ENCODE results near the gene DNAJB1.
"Not testable (repeated sequence)": the region's sequence is repeated elsewhere in the genome, so short reads cannot be mapped to it uniquely, and the experiment has no call there.

DNAJB1 gene

DNA sequence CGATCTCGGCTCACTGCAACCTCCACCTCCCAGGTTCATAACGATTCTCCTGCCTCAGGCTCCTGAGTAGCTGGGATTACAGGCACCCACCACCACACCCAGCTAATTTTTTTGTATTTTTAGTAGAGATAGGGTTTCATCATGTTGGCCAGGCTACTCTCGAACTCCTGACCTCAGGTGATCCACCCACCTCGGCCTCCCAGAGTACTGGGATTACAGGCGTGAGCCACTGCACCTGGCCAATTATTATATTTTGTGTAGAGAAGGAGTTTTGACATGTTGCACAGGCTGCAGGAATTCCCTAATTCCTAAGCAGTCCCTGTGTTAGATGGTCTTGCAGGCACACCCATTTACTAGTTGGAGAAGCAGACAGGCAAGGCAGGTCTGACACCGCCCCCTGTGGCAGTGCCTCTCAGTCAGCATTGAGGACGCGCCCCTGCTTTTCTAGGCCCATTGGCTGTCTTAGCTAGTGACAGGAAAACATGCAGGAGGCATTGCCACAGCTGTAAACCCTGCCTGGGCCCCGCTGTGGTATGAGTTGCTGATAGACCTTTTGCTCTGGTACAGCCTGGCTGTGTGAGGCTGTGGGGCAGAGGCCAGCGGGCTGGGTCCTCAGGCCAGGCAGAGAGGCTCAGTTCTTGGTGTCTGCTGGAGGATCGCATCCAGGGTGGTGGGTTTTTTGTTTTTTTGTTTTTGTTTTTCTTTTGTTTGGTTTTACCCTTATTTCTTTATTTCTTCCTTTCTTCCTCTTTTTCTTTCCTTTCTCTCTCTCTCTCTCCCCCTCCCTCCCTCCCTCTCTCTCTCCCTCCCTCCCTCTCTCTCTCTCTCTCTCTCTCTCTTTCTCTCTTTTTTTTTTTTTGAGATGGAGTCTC, 33.2 kb upstream of the DNAJB1 start:
- not testable (repeated sequence) for H3K27me3 ChIP-seq (ENCODE audit: control insufficient read depth, insufficient read depth, low read length); H3K4me1 ChIP-seq (ENCODE audit: control insufficient read depth, insufficient read depth, low read length); H3K9me3 ChIP-seq (ENCODE audit: control insufficient read depth, insufficient read depth, low read length); H3K27ac ChIP-seq (ENCODE audit: low read depth, low read length); H3K36me3 ChIP-seq (ENCODE audit: control insufficient read depth, insufficient read depth, low read length); H3K4me3 ChIP-seq (ENCODE audit: low read depth, low read length); H3K9ac ChIP-seq (ENCODE audit: low read depth, low read length)

DNA sequence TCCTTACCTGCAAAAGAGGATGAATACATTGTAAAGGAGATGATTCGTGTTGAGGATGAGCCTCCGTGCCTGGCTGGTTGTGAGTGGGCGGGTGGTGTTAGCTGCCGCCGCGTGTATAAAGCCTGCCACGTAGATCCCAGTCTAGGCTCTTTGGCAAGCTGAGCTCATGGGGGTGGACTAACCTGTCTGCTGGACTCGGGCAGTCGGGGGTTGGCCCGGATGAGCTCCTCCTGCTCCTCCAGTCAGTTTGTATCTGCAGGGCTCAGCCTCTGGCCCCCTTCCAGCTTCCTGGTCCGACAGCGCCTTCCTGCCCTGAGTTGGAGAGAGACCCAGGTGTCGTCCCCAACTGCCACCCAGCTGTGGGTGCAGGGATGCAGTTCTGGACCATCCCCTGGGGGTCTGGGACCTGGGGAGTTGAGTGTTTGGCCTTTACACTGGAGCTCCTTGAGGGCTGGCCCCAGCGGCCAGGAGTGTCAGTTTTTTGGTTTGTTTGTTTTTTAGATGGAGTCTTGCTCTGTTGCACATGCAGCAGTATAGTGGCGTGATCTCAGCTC, 32.1 kb upstream of the DNAJB1 start:
- H3K9ac ChIP-seq (ENCODE audit: low read depth, low read length) = no peak overlapping the region

DNA sequence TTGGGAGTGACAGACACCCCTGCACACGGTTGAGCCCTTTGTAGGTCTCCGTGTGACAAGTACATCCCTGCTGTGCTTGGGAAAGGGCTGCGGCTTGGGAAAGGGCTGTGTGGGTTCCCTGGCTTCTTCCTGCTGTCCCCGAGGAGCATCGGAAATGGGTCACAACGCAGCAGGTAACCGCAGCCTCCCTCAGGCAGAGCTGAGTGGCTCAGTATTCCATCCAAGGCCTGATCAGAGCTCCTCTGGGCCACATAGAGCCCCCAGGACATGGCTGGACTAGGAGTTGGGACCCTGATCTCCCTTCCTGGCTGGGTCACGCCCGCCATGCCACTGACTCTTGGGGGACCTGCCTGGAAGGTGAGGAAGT, 27.5 kb upstream of the DNAJB1 start:
- Histone ChIP-seq H3K4me1 (ENCODE audit: control insufficient read depth, insufficient read depth, low read length) (peaks cover 4% of the 10 kb centered on the region; the same call in 1 of the 2 replicates), H3K9ac (ENCODE audit: low read depth, low read length) (no peak overlapping the region), H3K27me3 (ENCODE audit: control insufficient read depth, insufficient read depth, low read length) (no peaks in the 10 kb centered on the region), H3K27ac (ENCODE audit: low read depth, low read length) (no peak overlapping the region), H3K4me3 (ENCODE audit: low read depth, low read length) (no peak overlapping the region), H3K9me3 (ENCODE audit: control insufficient read depth, insufficient read depth, low read length) (no peaks in the 10 kb centered on the region), H3K36me3 (ENCODE audit: control insufficient read depth, insufficient read depth, low read length) (no peaks in the 10 kb centered on the region)

More for the DNA sequence above, 32.1 kb upstream of the DNAJB1 start:
- H3K27me3 ChIP-seq (ENCODE audit: control insufficient read depth, insufficient read depth, low read length) = no peaks in the 10 kb centered on the region
- no peak overlapping the region for H3K27ac ChIP-seq (ENCODE audit: low read depth, low read length)
- H3K4me1 ChIP-seq (ENCODE audit: control insufficient read depth, insufficient read depth, low read length) = no peaks in the 10 kb centered on the region
- no peak overlapping the region for H3K4me3 ChIP-seq (ENCODE audit: low read depth, low read length)
- no peaks in the 10 kb centered on the region for H3K9me3 ChIP-seq (ENCODE audit: control insufficient read depth, insufficient read depth, low read length)
- H3K36me3 ChIP-seq (ENCODE audit: control insufficient read depth, insufficient read depth, low read length) = no peaks in the 10 kb centered on the region

DNA sequence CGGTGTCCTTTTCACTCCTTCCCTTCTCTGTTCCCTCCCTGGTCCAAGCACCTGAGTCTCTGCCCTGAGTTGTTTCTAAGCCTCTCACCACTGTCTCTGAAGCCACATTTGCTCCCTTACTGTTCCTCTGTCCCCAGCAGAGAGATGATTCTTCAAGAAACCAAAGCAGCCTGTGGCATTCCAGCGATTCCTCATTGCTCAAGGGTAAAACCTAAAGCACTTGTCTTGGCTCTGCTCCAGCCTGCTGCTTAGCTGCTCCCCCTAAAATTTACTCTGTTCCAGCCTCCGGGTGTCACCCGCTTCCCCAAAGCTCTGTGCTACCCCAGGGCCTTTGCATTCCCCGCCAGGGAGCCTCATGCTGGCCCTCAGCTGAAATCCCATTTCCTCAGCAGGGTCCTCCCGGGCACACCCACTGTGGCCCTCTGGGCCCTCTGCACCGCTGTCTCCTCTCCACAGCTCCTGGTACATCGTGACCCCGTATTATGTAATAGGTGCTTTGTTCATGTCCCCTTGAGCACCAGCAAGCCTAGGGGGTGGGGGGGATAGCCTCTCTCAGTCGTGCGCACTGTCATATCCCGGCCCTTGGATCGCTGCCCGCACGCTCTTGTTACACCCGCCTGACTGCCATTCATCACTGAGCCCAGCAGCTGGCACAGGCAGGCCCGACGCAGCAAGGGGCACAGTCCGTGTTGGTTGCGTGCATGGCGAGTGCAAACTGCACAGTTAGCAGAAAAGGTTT, 26.9 kb upstream of the DNAJB1 start:
- no peak overlapping the region for H3K9ac ChIP-seq (ENCODE audit: low read depth, low read length)
- no peak overlapping the region for H3K27ac ChIP-seq (ENCODE audit: low read depth, low read length)
- no peaks in the 10 kb centered on the region for H3K36me3 ChIP-seq (ENCODE audit: control insufficient read depth, insufficient read depth, low read length)
- no peak overlapping the region for H3K4me3 ChIP-seq (ENCODE audit: low read depth, low read length)
- no peaks in the 10 kb centered on the region for H3K27me3 ChIP-seq (ENCODE audit: control insufficient read depth, insufficient read depth, low read length)
- no peaks in the 10 kb centered on the region for H3K9me3 ChIP-seq (ENCODE audit: control insufficient read depth, insufficient read depth, low read length)
- H3K4me1 ChIP-seq (ENCODE audit: control insufficient read depth, insufficient read depth, low read length) = peaks cover 4% of the 10 kb centered on the region; the same call in 1 of the 2 replicates

DNA sequence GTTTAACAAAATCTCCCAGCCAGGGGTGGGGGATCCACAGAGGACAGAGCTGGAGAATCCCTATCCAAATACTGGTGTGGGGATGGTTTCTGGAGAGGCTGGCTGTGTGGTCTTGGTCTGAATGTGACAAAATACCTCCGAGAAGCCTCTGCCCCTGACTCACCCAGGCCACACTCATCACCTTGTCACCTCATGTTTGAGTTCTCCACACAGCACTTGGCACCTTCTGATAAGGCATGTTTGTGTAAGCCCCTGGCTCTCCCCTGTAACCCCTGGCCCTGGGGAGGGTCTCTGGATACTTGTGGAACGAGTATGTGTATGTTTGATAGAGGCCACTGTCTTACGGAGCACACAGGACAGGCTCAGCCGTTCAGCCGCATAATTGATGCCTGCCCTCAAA, 25.9 kb upstream of the DNAJB1 start:
- Histone ChIP-seq H3K4me3 (ENCODE audit: low read depth, low read length) (no peak overlapping the region), H3K9ac (ENCODE audit: low read depth, low read length) (no peak overlapping the region), H3K9me3 (ENCODE audit: control insufficient read depth, insufficient read depth, low read length) (no peaks in the 10 kb centered on the region), H3K4me1 (ENCODE audit: control insufficient read depth, insufficient read depth, low read length) (peaks cover 4% of the 10 kb centered on the region; the same call in 1 of the 2 replicates), H3K27me3 (ENCODE audit: control insufficient read depth, insufficient read depth, low read length) (no peaks in the 10 kb centered on the region), H3K36me3 (ENCODE audit: control insufficient read depth, insufficient read depth, low read length) (no peaks in the 10 kb centered on the region), H3K27ac (ENCODE audit: low read depth, low read length) (no peak overlapping the region)

DNA sequence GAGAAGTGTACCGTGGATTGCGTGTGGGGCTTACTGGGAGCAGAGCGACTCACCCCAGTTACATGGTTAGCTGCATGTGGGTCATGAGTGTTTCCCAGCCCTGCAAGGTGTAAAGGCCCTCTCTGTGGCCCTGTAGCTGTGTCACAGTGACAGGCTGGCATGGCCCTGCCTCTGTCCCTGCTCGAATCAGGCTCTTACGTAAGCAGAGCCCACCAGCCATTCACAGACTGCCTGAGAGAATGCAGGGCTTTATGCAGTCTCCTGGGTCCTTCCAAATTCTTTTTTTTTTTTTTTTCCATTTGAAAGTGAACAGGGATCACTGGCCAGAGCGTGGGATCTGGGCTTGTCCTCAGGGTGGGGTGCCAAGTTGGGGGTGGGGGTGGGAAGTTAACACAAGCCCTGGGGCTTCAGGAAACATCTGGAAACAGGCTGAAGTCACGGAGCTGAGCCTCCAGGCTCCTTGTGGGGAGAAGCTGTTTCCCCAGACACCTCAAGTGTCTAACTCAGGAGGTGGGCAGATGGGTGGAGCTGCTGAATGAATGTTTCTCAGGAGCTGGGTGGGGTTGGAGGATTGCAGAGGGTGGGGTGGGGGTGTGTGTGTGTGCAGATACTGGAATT, 24.6 kb upstream of the DNAJB1 start:
- peak overlapping the region; percentile 55 for H3K27ac ChIP-seq (ENCODE audit: low read depth, low read length)
- H3K9ac ChIP-seq (ENCODE audit: low read depth, low read length) = no peak overlapping the region
- no peak overlapping the region for H3K4me3 ChIP-seq (ENCODE audit: low read depth, low read length)
- no peaks in the 10 kb centered on the region for H3K36me3 ChIP-seq (ENCODE audit: control insufficient read depth, insufficient read depth, low read length)
- no peaks in the 10 kb centered on the region for H3K27me3 ChIP-seq (ENCODE audit: control insufficient read depth, insufficient read depth, low read length)
- H3K4me1 ChIP-seq (ENCODE audit: control insufficient read depth, insufficient read depth, low read length) = peaks cover 4% of the 10 kb centered on the region; the same call in 1 of the 2 replicates
- no peaks in the 10 kb centered on the region for H3K9me3 ChIP-seq (ENCODE audit: control insufficient read depth, insufficient read depth, low read length)

DNA sequence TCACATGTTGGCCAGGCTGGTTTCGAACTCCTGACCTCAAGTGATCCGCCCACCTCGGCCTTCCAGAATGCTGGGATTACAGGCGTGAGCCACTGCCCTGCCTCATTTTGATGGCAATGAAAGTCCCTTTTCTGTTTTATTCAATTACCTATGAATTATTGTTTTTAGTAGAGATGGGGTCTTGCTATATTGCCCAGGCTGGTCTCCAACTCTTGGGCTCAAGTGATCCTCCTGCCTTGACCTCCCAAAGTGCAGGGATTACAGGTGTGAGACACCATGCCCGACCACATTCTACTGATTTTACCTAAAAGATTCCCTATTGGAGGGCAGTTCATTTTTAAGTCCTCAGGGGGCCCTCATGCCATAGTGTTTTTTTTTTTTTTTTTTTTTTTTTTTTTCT, 23.8 kb upstream of the DNAJB1 start:
- H3K9me3 ChIP-seq (ENCODE audit: control insufficient read depth, insufficient read depth, low read length); H3K9ac ChIP-seq (ENCODE audit: low read depth, low read length); H3K27me3 ChIP-seq (ENCODE audit: control insufficient read depth, insufficient read depth, low read length); H3K27ac ChIP-seq (ENCODE audit: low read depth, low read length); H3K4me3 ChIP-seq (ENCODE audit: low read depth, low read length); H3K36me3 ChIP-seq (ENCODE audit: control insufficient read depth, insufficient read depth, low read length); H3K4me1 ChIP-seq (ENCODE audit: control insufficient read depth, insufficient read depth, low read length): not testable (repeated sequence)

DNA sequence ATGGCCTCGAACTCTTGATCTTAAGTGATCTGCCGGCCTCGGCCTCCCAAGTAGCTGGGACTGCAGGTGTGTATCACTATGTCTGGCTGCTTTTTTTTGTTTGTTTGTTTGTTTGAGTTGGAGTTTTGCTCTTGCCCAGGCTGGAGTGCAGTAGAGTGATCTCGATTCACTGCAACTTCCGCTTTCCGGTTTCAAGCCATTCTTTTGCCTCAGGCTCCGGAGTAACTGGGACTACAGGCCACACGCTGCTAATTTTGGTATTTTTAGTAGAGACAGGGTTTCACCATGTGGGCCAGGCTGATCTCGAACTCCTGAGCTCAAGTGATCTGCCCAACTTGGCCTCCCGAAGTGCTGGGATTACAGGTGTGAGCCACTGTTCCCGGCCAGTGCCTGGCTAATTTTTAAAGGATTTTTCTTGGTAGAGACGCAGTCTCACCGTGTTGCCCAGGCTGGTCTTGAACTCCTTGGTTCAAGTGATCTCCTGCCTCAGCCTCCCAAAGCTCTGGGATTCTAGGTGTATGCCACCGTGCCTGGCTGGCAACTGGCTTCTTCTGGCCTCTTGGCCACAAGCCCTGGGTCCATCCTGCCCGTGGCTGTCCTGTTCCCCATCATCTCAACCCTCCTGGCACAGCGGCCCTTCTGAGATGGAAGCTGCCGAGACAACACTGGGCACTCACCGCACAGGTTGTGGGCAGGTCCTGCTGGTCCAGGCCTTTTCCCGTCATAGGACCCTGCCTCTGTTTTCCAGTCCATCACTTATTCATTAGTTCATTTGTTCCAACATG, 22.7 kb upstream of the DNAJB1 start:
- no peaks in the 10 kb centered on the region for H3K9me3 ChIP-seq (ENCODE audit: control insufficient read depth, insufficient read depth, low read length)
- no peak overlapping the region for H3K27ac ChIP-seq (ENCODE audit: low read depth, low read length)
- no peaks in the 10 kb centered on the region for H3K36me3 ChIP-seq (ENCODE audit: control insufficient read depth, insufficient read depth, low read length)
- no peaks in the 10 kb centered on the region for H3K27me3 ChIP-seq (ENCODE audit: control insufficient read depth, insufficient read depth, low read length)
- peaks cover 11% of the 10 kb centered on the region; the same call in 1 of the 2 replicates for H3K4me1 ChIP-seq (ENCODE audit: control insufficient read depth, insufficient read depth, low read length)
- no peak overlapping the region for H3K4me3 ChIP-seq (ENCODE audit: low read depth, low read length)
- H3K9ac ChIP-seq (ENCODE audit: low read depth, low read length) = no peak overlapping the region

DNA sequence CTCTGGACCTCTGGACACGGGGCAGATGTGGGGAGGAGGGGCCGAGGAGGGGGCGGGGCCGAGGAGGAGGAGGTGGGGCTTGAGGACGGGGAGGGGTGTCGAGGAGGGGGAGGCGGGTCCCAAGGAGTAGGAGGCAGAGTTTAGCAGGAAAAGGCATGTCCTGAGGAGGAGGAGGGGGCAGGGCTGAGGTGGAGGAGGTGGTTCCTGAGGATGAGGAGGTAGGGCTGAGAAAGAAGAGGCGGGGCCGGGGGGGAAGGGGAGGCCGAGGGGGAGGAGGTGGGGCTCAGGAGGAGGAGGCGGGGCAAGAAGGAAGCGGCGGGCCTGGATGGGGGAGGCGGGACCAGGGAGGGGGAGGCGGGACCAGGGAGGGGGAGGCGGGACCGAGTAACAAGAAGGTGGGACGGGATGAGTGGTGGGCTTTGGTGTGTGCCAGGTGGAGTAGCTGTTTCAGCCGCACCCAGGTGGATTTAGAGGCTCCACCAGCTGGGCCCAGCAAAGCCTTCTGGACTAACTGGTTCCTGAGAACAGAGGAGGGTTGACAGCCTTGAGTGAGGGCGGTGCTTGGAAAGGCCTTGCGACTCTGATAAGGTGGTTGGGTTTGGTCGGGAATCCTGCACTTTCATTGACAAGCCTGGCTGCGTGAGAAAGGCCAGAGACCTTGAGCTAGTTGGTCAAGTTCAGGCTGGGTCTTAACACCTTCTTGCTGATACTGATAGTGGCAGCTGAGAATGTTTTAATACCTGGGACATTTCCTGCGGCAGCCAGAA, 18.9 kb upstream of the DNAJB1 start:
- peaks cover 6% of the 10 kb centered on the region; the same call in 1 of the 2 replicates for H3K4me1 ChIP-seq (ENCODE audit: control insufficient read depth, insufficient read depth, low read length)
- no peaks in the 10 kb centered on the region for H3K9me3 ChIP-seq (ENCODE audit: control insufficient read depth, insufficient read depth, low read length)
- peak overlapping the region; percentile 39; the same call in 1 of the 2 replicates for H3K4me3 ChIP-seq (ENCODE audit: low read depth, low read length)
- peak overlapping the region; percentile 6 for H3K27ac ChIP-seq (ENCODE audit: low read depth, low read length)
- no peak overlapping the region; the same call in 1 of the 2 replicates for H3K9ac ChIP-seq (ENCODE audit: low read depth, low read length)
- no peaks in the 10 kb centered on the region for H3K27me3 ChIP-seq (ENCODE audit: control insufficient read depth, insufficient read depth, low read length)
- H3K36me3 ChIP-seq (ENCODE audit: control insufficient read depth, insufficient read depth, low read length) = no peaks in the 10 kb centered on the region

DNA sequence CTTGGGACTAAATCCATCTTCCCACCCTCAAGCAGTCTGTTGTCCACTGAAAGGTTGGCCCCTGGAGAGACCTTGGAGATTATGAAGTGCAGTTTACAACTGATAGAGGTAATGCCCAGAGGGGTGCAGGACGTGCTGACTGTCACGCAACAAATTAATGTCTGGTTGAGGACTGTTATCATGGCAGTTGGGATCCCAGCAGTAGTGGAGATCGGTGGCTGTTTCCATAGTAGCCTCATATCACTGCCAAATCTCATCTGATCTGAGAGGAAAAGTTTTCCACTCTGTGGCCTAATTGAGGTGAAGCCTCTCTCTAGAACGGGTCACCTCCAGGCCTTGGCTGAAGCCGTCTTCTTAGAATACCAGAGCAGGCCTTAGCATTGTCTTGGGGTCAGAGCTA, 15.3 kb upstream of the DNAJB1 start:
- H3K27ac ChIP-seq (ENCODE audit: low read depth, low read length) = no peak overlapping the region
- no peak overlapping the region for H3K4me3 ChIP-seq (ENCODE audit: low read depth, low read length)
- H3K36me3 ChIP-seq (ENCODE audit: control insufficient read depth, insufficient read depth, low read length) = no peaks in the 10 kb centered on the region
- H3K9ac ChIP-seq (ENCODE audit: low read depth, low read length) = no peak overlapping the region
- H3K4me1 ChIP-seq (ENCODE audit: control insufficient read depth, insufficient read depth, low read length) = peaks cover 6% of the 10 kb centered on the region; the same call in 1 of the 2 replicates
- no peaks in the 10 kb centered on the region for H3K9me3 ChIP-seq (ENCODE audit: control insufficient read depth, insufficient read depth, low read length)
- no peaks in the 10 kb centered on the region for H3K27me3 ChIP-seq (ENCODE audit: control insufficient read depth, insufficient read depth, low read length)
